Heart left ventricle (tissue), 16 donors: ENCODE results near the gene TCFL5. TPM values are rescaled to one million over a fixed set of nuclear protein-coding genes. Genes with fewer than 3 reads are reported as not detected.

Experiments used
- ATAC-seq, 4 donors: fragments of 200-7000 bp; cut with Tn5 transposase; one replicate each; pipeline ENCODE4 v1.9.1; 2020 to 2022; ENCODE audit warnings: moderate library complexity in 4 of 4, mild to moderate bottlenecking in 3 of 4, moderate number of reproducible peaks in 1 of 4
- DNase-seq, 5 donors: peaks; one replicate each; pipeline ENCODE4 v3.0.0-alpha.2; 2020
- H3K27ac ChIP-seq, 12 donors: fragments of 200-600 bp; sonication (generic) in 4 of 12; one replicate each; pipeline versions ENCODE4 v1.5.0 to v1.8.0; 2016 to 2022; ENCODE audit warnings: mild to moderate bottlenecking in 2 of 12
- H3K27me3 ChIP-seq, 9 donors: fragments of 200-600 bp; sonication (generic) in 2 of 9; one replicate each; pipeline versions ENCODE4 v1.5.1 to v1.8.0; 2016 to 2022; ENCODE audit warnings: mild to moderate bottlenecking in 3 of 9
- H3K36me3 ChIP-seq, 9 donors: fragments of 200-600 bp; sonication (generic) in 2 of 9; one replicate each; pipeline versions ENCODE4 v1.5.0 to v1.8.0; 2018 to 2022; ENCODE audit warnings: mild to moderate bottlenecking in 2 of 9
- H3K4me1 ChIP-seq, 12 donors: fragments of 200-600 bp; sonication (generic) in 4 of 12; one replicate each; pipeline versions ENCODE4 v1.5.0 to v1.8.0; 2016 to 2022; ENCODE audit warnings: mild to moderate bottlenecking in 3 of 12
- H3K4me3 ChIP-seq, 12 donors: fragments of 200-600 bp; sonication (generic) in 4 of 12; one replicate each; pipeline versions ENCODE4 v1.5.0 to v1.8.0; 2017 to 2022; ENCODE audit warnings: mild to moderate bottlenecking in 9 of 12, moderate library complexity in 4 of 12
- H3K9me3 ChIP-seq, 12 donors: fragments of 200-600 bp; sonication (generic) in 4 of 12; one replicate each; pipeline versions ENCODE4 v1.5.0 to v1.8.0; 2016 to 2022; ENCODE audit warnings: mild to moderate bottlenecking in 1 of 12
- CTCF ChIP-seq, 12 donors: fragments of 200-600 bp; sonication (generic) in 4 of 12; IDR thresholded peaks; one replicate each; pipeline versions ENCODE4 v1.5.0 to v1.8.0; 2018 to 2022; ENCODE audit warnings: antibody characterized with exemption in 12 of 12, mild to moderate bottlenecking in 5 of 12
- POLR2A ChIP-seq, 2 donors: fragments of 450-650 bp; IDR thresholded peaks; one replicate each; pipeline ENCODE4 v1.6.1; 2017; ENCODE audit warnings: antibody characterized with exemption in 2 of 2, mild to moderate bottlenecking in 2 of 2, moderate library complexity in 2 of 2
- WGBS, 4 donors: extraction: QIAGEN DNeasy Blood & Tissue Kit in 2 of 4; methylation state at CpG; one replicate each; pipeline versions ENCODE4 v1.1.5 to v1.1.7; 2013 to 2018; 5-methylcytosine and 5-hydroxymethylcytosine counted together
- intact Hi-C, 10 donors: fragments of 100-400 bp; cut with DNase I; formaldehyde crosslinking; loops; one replicate each; pipeline versions ENCODE4 v1.11.1 to v1.14.2; 2022
- polyA plus RNA-seq, 2 donors: library from polyadenylated mRNA; stranded (reverse); fragments of 200-250 nt; gene quantifications; one replicate each; pipeline ENCODE4 v1.2.3, GENCODE V29; 2013
- total RNA-seq, 9 donors: library from RNA; depleted of rRNA in 2 of 9; stranded (reverse); fragments of >200 nt in 2 of 9; fragmentation: NEBNext Ultra II Directional in 3 of 9; extraction: Animal tissue kit (Norgen Biotek cat#: 25700) in 3 of 9; gene quantifications; one replicate each; pipeline versions ENCODE4 v1.1.0 to v1.2.4, GENCODE V29; 2016 to 2023
- donor health status: ischemic (EF 13 %, LVEDD 7.1; RV severe dilation, severe dysfunction).
- donor health status: healthy with polysubstance abuse.
- donor health status: DM: no; HTN: yes; CAD: no.
- donor health status: DM: no; HTN: no; CAD: no.
- donor health status: ischemic (EF 25% LVEDD 6.9; RV normal size, moderate dysfunction).
- donor health status: ischemic (EF 25% LVEDD 5.7; RV mildly dilated, moderate dysfunction).
- donor health status: healthy.
- donor health status: DM: yes; HTN: yes; CAD: no.
- donor health status: ischemic (EF 35%, LVEDD 5.7; RV mildly dilated, moderate dysfunction).
- donor health status: nonischemic (EF 11% LVEDD 7.7; RV severe dilation, severe dysfunction).
- donor health status: DM: yes; HTN: yes; CAD: no.
- donor health status: PGD.
- donor health status: ischemic (EF 29% LVEDD 5.4; RV normal size, mild dysfunction).
- donor health status: nonischemic (EF 23%, LVEDD 6.1; RV moderate dilation, normal function).

Gene TCFL5
- total and polyA plus RNA-seq, 11 donors: 2.5 to 8.2 (median 5.9) TPM

GRCh38 chr20:62827311-62828038, 34.1 kb downstream of the TCFL5 start:
- WGBS, 4 donors: 60 to 78% (median 70%) methylated on average over 19 to 29 of the region's 29 CpGs
- intact Hi-C loops: no loop called here

GRCh38 chr20:62826646-62827310, 34.8 kb downstream of the TCFL5 start:
- H3K4me1 ChIP-seq: peaks cover 0 to 14% (median 6%) of the 10 kb centered on the region in 12 donors
- 86 to 94% (median 94%) methylated on average over 20 to 24 of the region's 24 CpGs for WGBS, 4 donors
- no peak overlapping the region for H3K4me3 ChIP-seq
- H3K9me3 ChIP-seq: no peaks in the 10 kb centered on the region
- intact Hi-C loops: no loop called here
- no peak for DNase-seq
- no peak overlapping the region for H3K27ac ChIP-seq
- H3K27me3 ChIP-seq: no peaks in the 10 kb centered on the region
- no peak for ATAC-seq
- no peaks in the 10 kb centered on the region for H3K36me3 ChIP-seq
- TF ChIP-seq POLR2A (IDR thresholded peaks at IDR 0.05) (no peak), CTCF (IDR thresholded peaks at IDR 0.05) (no peak)

More at GRCh38 chr20:62827311-62828038, 34.1 kb downstream of the TCFL5 start:
- Histone ChIP-seq H3K4me3 (no peak overlapping the region), H3K9me3 (no peaks in the 10 kb centered on the region), H3K4me1 (peaks cover 0 to 16% (median 6%) of the 10 kb centered on the region in 12 donors), H3K36me3 (no peaks in the 10 kb centered on the region), H3K27ac (no peak overlapping the region), H3K27me3 (no peaks in the 10 kb centered on the region)
- DNase-seq: no peak
- no peak for TF ChIP-seq POLR2A (IDR thresholded peaks at IDR 0.05)
- no peak for TF ChIP-seq CTCF (IDR thresholded peaks at IDR 0.05)
- ATAC-seq: no peak

DNA sequence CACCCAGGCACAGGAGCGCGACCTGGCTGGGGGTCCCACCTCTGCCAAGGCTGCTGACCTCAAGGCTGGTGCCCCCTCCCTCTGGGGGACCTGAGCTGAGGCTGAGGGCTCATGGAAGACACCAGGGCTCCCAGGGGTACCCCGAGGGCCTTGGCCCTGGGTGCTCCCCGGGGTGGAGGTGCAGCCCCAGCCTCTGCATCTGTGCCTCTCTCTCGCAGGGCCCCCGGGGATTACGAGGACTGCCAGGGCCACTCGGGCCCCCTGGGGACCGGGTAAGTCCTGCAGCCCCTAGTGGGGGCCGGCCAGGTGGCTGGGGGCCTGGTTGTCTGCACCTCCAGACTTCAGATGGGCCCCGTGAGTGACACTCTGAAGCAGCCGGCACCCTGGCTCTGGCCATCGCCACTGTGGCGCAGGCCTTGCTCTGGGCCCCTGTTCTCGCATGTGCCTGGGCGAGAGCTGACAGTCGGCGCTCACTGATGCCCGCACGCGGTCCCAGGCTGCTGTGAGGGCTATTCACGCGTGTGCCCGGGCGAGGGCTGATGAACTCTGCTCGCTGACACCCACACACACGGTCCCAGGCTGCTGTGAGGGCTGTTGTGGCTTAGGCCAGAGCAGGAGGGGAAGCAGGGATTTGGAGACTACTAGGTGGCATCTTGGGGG, 35.5 kb downstream of the TCFL5 start:
- Histone ChIP-seq H3K4me1 (peaks cover 0 to 14% (median 6%) of the 10 kb centered on the region in 12 donors), H3K27me3 (no peaks in the 10 kb centered on the region), H3K9me3 (no peaks in the 10 kb centered on the region), H3K27ac (peak overlapping the region in 1 of 12 donors; percentile 86), H3K4me3 (no peak overlapping the region), H3K36me3 (no peaks in the 10 kb centered on the region)
- WGBS, 4 donors: 74 to 85% (median 81%) methylated on average over 17 to 27 of the region's 27 CpGs
- ATAC-seq: no peak
- no peak for DNase-seq
- intact Hi-C loops: no loop called here
- TF ChIP-seq CTCF (IDR thresholded peaks at IDR 0.05) (no peak), POLR2A (IDR thresholded peaks at IDR 0.05) (no peak)
